ENCODE data around the gene SAMD10.
"Not testable (repeated sequence)": the region's sequence is repeated elsewhere in the genome, so short reads cannot be mapped to it uniquely, and the experiment has no call there.

SAMD10 gene

GRCh38 chr20:64000906-64001305, 21.5 kb upstream of the SAMD10 start:
- DNase-seq, result no peak

- DNase-seq, result no peak
Measured at GRCh38 chr20:63982937-63983336, 3.5 kb upstream of the SAMD10 start.

- peak; percentile 99 for DNase-seq
Measured at GRCh38 chr20:63980806-63981728, 1.6 kb upstream of the SAMD10 start, which contains the start of gene PRPF6. PRPF6 (plus strand) TSS chr20:63981132; CDS start chr20:63981246, 114 bp downstream.

GRCh38 chr20:63980317-63980805, 919 bp upstream of the SAMD10 start:
- peak; percentile 85 for DNase-seq

GRCh38 chr20:63979229-63979556, 249 bp downstream of the SAMD10 start:
- no peak for DNase-seq

- DNase-seq, result peak; percentile 97
Measured at GRCh38 chr20:63978319-63979228, 868 bp downstream of the SAMD10 start.

GRCh38 chr20:63977739-63978276, 1.6 kb downstream of the SAMD10 start:
- peak; percentile 46 for DNase-seq

GRCh38 chr20:63976980-63977738, 2.3 kb downstream of the SAMD10 start:
- no peak for DNase-seq

GRCh38 chr20:63976511-63976910, 2.9 kb downstream of the SAMD10 start:
- not testable (repeated sequence) for DNase-seq

GRCh38 chr20:63974402-63975200, 4.8 kb downstream of the SAMD10 start:
- DNase-seq, result peak; percentile 85

- DNase-seq, result peak; percentile 93
Measured at GRCh38 chr20:63973636-63974401, 5.6 kb downstream of the SAMD10 start.

- DNase-seq, result no peak
Measured at GRCh38 chr20:63973160-63973479, 6.3 kb downstream of the SAMD10 start.

- DNase-seq, result no peak
Measured at GRCh38 chr20:63972312-63973159, 6.9 kb downstream of the SAMD10 start.

- DNase-seq, result not testable (repeated sequence)
Measured at GRCh38 chr20:63971960-63972311, 7.5 kb downstream of the SAMD10 start.

- no peak for DNase-seq
Measured at GRCh38 chr20:63970714-63971431, 8.6 kb downstream of the SAMD10 start.

- DNase-seq, result peak; percentile 86
Measured at GRCh38 chr20:63969838-63970713, 9.4 kb downstream of the SAMD10 start, which contains the start of gene ZNF512B. ZNF512B (minus strand) TSS chr20:63969930; CDS start chr20:63967950, 1,980 bp downstream.

GRCh38 chr20:63968928-63969760, 10.3 kb downstream of the SAMD10 start:
- DNase-seq, result peak; percentile 54

All from DMS53 (cell line).